AML-193 (cell line): Measurements from ENCODE around the gene ADRA2B.
"Not testable (repeated sequence)": the region's sequence is repeated elsewhere in the genome, so short reads cannot be mapped to it uniquely, and the experiment has no call there.

ENCODE experiments used
- DNase-seq, 2 experiments: peaks; one replicate each; lab custom pipeline; 2025; lab: John Stamatoyannopoulos, UW

Gene ADRA2B

GRCh38 chr2:96088340-96089335 is 27.7 kb downstream of the ADRA2B start:
- no peak for DNase-seq

GRCh38 chr2:96087130-96087529 is 29.2 kb downstream of the ADRA2B start:
- DNase-seq: no peak

- DNase-seq: no peak
Observed at GRCh38 chr2:96085541-96086355, 30.6 kb downstream of the ADRA2B start.

GRCh38 chr2:96084858-96085518 is 31.4 kb downstream of the ADRA2B start:
- not testable (repeated sequence) for DNase-seq

- DNase-seq: no peak
Observed at GRCh38 chr2:96083989-96084857, 32.1 kb downstream of the ADRA2B start.

- no peak for DNase-seq
Observed at GRCh38 chr2:96083064-96083939, 33.1 kb downstream of the ADRA2B start.

DNA sequence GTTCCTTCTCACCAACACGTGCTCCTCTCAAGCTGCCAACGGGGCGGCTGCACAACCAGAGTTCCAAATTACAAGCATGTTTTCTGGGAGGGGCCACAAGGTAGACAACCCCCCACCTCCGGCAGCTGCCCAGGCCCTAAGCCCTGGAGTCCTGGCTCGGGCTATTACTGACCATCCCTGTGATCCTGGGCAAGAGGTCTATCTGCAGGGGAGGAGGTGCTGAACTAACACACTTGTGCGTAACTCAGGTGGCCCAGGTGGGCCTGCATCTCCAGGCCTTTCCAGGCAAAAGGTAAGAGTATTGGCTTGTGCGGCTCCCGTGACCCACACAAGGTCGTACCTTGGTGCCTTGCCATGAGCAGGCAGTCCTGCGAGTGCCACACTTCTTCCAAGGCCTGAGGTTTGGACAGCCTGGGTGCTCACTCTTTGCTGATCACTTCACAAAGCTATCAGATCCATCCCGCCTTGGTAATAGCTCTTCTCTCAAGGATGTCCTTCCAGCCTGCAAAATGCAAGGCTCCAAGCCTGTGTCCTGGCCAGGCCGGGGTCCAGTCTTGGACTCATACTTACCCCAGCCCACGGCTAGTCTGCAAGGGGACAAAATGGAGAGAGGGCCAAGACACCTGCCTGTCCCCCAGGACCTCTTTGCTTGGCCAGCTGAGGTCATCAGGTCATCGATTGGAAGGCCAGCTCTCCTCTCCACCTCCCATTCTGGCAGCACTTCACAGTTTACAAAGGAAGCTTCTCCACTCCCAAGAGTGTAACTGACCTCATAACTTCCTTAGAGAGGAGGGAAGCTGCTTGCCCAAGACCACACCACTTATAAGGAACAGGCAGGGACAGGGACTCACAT is 33.9 kb downstream of the ADRA2B start:
- no peak for DNase-seq

- no peak for DNase-seq
Observed at GRCh38 chr2:96081042-96081441, 35.3 kb downstream of the ADRA2B start.

GRCh38 chr2:96075199-96075771 is 41.1 kb downstream of the ADRA2B start:
- no peak for DNase-seq

GRCh38 chr2:96074156-96074555 is 42.2 kb downstream of the ADRA2B start:
- no peak for DNase-seq

DNA sequence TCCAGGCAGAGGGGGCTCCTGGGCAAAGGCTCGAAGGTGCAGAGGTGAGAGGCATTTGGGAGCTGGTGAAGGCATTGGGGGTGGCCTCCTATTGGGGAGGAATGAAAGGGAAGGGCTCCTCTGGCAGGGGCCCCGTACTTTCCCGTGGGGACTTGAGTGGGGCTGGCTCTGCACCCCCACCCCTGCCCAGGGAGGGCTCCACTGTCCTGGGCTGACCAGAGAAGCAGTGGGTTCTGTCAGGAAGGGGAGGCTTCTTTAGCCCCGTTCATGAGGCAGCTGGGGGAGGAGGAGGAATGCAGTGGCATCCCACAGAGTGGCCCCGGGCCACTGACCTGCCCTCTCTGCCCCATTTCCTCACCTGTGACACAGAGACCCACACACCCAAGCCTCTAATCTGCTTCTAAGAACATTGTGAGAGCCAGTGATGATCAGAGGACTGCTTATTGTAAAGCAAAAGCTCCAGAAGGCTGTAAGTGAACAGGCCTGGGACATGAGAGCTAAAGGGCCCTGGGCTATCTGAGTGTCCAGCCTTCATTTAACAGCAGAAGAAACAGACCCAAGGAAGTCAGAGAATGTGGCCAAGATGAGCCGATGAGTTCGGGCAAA is 43.1 kb downstream of the ADRA2B start:
- DNase-seq: no peak

DNA sequence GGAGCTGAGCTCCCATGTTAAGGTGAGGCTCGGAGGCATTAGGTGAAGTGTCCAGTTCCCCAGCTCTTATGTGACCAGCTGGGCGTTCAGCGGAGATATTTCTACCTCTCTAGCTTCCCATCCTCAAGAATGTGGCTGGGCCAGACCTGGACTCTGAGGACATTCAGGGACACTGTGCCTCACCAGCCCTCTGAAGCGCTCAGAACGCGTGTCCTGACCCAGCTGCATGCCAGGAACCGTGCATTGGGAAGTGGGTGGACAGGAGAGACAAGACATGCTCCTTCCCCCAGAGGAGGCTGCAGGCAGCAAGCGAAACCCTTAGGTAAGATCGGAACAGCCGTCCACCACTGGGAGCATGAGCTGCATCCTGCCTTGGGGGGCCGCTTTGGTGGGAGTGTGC is 43.6 kb downstream of the ADRA2B start:
- DNase-seq: no peak

DNA sequence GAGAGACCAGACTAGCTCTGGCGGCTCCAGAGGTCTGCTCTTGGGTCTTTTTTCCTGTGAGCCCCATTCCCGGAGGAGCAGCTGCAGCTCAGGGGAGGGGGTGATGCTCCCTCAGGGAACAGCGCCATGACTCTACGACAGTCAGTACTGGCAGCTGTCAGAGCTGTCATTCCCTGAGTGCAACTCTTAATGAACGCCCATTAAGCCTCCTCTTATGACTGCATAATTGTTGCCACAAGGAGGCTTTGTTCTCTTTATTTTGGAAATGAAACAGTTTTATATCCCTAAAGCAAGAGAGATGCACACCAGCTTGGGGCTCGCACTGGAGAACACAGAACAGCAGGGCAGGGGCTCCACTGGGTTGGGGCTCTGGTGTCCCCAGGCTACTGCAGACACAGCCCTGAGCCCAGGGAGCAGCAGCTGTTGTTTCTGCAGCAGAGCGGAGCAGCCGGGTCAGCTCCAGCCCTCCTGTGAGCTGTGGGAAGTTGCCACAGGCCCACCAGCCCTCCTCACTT is 44.3 kb downstream of the ADRA2B start:
- DNase-seq: not testable (repeated sequence)

DNA sequence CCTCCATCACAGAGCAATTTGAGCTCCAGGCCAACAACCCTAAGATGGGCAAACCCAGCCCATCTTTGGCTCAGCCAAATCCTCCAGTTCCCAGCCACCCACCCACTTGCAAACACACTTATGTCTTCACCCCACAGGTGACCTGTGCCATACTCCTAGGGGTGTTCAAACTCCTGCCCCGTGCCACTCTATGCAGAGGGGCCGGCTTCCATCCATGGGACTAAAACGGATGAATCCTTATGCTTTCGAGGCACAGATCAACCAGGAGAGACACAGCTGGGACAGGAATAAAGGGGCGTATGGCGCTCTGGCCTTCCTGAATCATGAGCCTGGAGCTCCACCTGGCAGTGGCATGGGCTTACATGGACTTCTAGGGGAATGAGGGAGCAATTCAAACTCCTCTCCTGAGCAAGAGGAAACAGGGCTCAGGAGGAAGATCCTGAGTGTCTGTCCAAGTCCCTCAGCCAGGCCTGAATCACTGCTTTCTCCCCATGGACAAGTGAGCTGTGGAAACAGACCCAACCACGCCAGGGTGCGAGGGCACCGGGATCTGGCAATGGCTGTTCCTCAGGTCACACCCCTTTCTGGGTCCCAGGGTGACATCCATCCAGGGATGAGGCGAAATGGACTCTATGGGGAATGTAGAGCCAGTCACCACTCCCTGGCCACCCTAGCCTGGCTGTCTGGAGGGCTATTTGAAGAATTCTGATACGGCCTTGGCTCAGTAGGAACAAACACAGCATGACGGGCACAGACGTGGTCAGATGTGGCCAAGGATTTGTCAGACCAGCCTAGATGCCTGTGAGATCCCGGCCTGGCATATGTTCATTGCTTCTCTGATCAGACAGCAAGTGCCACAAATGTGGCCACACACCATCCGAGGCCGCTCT is 45.0 kb downstream of the ADRA2B start:
- DNase-seq: not testable (repeated sequence)

- DNase-seq: not testable (repeated sequence)
Observed at GRCh38 chr2:96070351-96070750, 46.0 kb downstream of the ADRA2B start.

- DNase-seq: not testable (repeated sequence)
Observed at GRCh38 chr2:96069878-96070277, 46.5 kb downstream of the ADRA2B start.

GRCh38 chr2:96067902-96068581 is 48.3 kb downstream of the ADRA2B start:
- not testable (repeated sequence) for DNase-seq
